ENCODE data around the gene SYT2.

Gene SYT2

DNA sequence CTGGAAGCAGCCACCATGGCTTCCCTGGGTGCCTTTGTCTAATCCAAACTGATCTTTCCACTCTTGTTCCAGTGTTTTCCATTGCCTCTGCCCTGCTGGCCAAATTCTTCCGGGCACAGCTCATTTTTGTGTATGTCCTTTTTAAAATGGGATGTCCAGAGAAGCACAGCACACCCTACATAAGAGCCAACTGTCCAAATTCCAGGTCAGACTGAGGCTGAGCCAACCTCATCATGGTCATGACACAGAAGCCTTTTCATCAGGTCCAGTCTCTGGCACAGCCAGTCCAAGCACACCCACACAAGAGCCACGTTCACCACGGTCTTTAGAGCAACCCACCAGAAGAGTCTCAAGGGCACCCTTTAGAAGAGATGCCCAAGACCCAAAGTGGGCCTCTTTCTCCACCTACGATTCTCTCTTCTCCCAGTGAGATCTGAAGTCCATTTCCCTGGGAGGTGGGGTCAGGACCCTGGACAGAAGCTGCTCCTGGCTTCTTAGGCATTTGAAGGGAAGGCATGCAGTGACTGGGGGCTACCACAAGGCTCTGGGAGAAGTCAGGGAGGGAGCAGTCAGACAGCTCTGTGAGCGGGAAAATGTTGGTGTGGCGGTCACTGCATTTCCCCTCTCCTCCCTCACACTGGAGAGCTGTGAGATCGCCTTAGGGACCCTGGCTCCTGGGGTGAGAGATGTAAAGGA is 53.2 kb downstream of the SYT2 start:
- Histone ChIP-seq H3K4me1 (ENCODE audit: control insufficient read depth in 1 of 2, insufficient read depth in 2 of 2, low read length in 2 of 2) (no peaks in the 10 kb centered on the region), H3K27me3 (ENCODE audit: low read depth, low read length) (peaks cover 9% of the 10 kb centered on the region), H3K4me3 (ENCODE audit: low read depth in 1 of 2, low read length in 2 of 2) (no peak overlapping the region), H3K27ac (ENCODE audit: low read length) (no peak overlapping the region), H3K9me3 (ENCODE audit: control insufficient read depth in 1 of 2, low read length in 2 of 2) (no peaks in the 10 kb centered on the region), H3K36me3 (ENCODE audit: control insufficient read depth in 1 of 2, insufficient read depth in 2 of 2, low read length in 2 of 2) (no peaks in the 10 kb centered on the region)

GRCh38 chr1:202656057-202656456 is 54.2 kb downstream of the SYT2 start:
- no peak overlapping the region for H3K4me3 ChIP-seq (ENCODE audit: low read depth in 1 of 2, low read length in 2 of 2)
- no peaks in the 10 kb centered on the region for H3K9me3 ChIP-seq (ENCODE audit: control insufficient read depth in 1 of 2, low read length in 2 of 2)
- H3K27ac ChIP-seq (ENCODE audit: low read length) = no peak overlapping the region
- no peaks in the 10 kb centered on the region for H3K36me3 ChIP-seq (ENCODE audit: control insufficient read depth in 1 of 2, insufficient read depth in 2 of 2, low read length in 2 of 2)
- H3K4me1 ChIP-seq (ENCODE audit: control insufficient read depth in 1 of 2, insufficient read depth in 2 of 2, low read length in 2 of 2) = no peaks in the 10 kb centered on the region
- H3K27me3 ChIP-seq (ENCODE audit: low read depth, low read length) = no peaks in the 10 kb centered on the region

DNA sequence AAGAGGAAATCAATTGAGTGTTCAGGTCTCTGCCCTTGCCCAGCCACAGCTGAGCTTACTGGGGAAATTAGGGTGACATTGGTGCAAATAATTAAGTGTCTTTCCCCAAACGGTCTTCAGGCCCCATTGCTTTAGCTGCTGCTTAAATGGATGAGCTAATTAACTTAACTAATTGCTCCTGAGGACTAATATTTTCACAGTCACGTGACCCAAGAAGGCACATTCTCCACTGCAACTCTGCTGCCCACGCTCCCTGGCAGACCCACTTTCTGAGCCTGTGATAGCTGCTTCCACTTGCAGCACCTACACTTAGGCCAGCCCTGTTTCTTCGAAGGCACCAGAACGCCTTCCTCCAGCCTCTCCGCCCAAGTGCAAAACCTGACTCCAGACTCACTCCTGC is 56.2 kb downstream of the SYT2 start:
- no peaks in the 10 kb centered on the region for H3K36me3 ChIP-seq (ENCODE audit: control insufficient read depth in 1 of 2, insufficient read depth in 2 of 2, low read length in 2 of 2)
- no peaks in the 10 kb centered on the region for H3K27me3 ChIP-seq (ENCODE audit: low read depth, low read length)
- no peaks in the 10 kb centered on the region for H3K4me1 ChIP-seq (ENCODE audit: control insufficient read depth in 1 of 2, insufficient read depth in 2 of 2, low read length in 2 of 2)
- no peak overlapping the region for H3K27ac ChIP-seq (ENCODE audit: low read length)
- no peak overlapping the region for H3K4me3 ChIP-seq (ENCODE audit: low read depth in 1 of 2, low read length in 2 of 2)
- H3K9me3 ChIP-seq (ENCODE audit: control insufficient read depth in 1 of 2, low read length in 2 of 2) = no peaks in the 10 kb centered on the region

GRCh38 chr1:202649553-202650392 is 60.5 kb downstream of the SYT2 start:
- Histone ChIP-seq H3K4me3 (ENCODE audit: low read depth in 1 of 2, low read length in 2 of 2) (no peak overlapping the region), H3K27me3 (ENCODE audit: low read depth, low read length) (peaks cover 12% of the 10 kb centered on the region), H3K27ac (ENCODE audit: low read length) (no peak overlapping the region), H3K4me1 (ENCODE audit: control insufficient read depth in 1 of 2, insufficient read depth in 2 of 2, low read length in 2 of 2) (no peaks in the 10 kb centered on the region), H3K9me3 (ENCODE audit: control insufficient read depth in 1 of 2, low read length in 2 of 2) (no peaks in the 10 kb centered on the region), H3K36me3 (ENCODE audit: control insufficient read depth in 1 of 2, insufficient read depth in 2 of 2, low read length in 2 of 2) (no peaks in the 10 kb centered on the region)

DNA sequence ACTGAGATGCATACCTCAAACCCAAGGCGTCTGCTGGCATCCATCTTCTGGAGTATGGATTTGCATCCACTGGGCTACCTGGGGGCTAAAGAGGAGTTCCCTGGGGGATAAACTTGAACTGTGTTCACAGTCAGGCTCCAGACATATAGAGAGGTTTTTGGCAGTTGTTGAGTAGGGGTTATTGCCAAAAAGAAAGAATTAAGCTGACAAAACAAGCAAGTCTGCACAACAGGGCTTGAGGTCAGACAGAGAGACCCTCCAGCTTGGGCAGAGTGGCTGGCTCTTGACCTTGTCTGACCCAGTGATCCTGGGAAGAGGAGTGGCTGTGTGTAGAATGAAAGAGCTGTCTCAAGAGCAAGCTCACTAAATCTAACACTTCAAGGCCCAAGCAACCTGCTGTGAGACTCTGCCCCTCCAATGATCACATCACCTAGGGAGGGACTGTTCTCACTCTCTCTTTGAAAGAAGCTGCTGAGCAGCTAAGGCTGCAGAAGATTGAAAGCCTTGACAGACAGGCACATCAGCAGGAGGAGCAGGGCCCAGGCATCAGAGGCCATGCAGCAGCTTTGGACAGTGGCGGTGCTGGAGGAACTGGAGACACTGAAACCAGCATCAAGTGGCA is 61.5 kb downstream of the SYT2 start:
- Histone ChIP-seq H3K9me3 (ENCODE audit: control insufficient read depth in 1 of 2, low read length in 2 of 2) (no peaks in the 10 kb centered on the region), H3K27me3 (ENCODE audit: low read depth, low read length) (peaks cover 23% of the 10 kb centered on the region), H3K27ac (ENCODE audit: low read length) (no peak overlapping the region), H3K4me1 (ENCODE audit: control insufficient read depth in 1 of 2, insufficient read depth in 2 of 2, low read length in 2 of 2) (peaks cover 0 to 5% of the 10 kb centered on the region in 2 donors), H3K36me3 (ENCODE audit: control insufficient read depth in 1 of 2, insufficient read depth in 2 of 2, low read length in 2 of 2) (no peaks in the 10 kb centered on the region), H3K4me3 (ENCODE audit: low read depth in 1 of 2, low read length in 2 of 2) (no peak overlapping the region)

DNA sequence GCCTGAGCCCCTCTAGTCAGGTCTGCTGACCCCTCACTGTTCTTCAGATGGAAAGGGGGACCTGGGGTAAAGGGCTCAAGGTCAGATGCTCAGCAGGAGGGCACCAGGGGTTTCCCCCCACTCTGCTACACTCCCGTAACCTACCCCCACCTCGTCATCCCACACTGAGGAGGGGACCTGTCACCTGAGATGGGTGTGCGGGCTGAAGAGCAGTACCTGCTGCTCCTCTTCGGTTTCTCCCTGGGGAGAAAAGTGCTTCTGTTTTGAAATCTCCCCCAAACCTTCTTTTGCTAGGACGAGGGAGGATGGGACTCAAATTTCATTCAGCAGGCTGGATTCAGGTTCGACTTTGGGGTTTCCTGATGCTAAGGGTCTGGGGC is 65.2 kb downstream of the SYT2 start:
- H3K4me1 ChIP-seq (ENCODE audit: control insufficient read depth in 1 of 2, insufficient read depth in 2 of 2, low read length in 2 of 2) = peaks cover 0 to 20% of the 10 kb centered on the region in 2 donors
- no peaks in the 10 kb centered on the region for H3K9me3 ChIP-seq (ENCODE audit: control insufficient read depth in 1 of 2, low read length in 2 of 2)
- H3K27ac ChIP-seq (ENCODE audit: low read length) = no peak overlapping the region
- H3K4me3 ChIP-seq (ENCODE audit: low read depth in 1 of 2, low read length in 2 of 2) = no peak overlapping the region
- H3K36me3 ChIP-seq (ENCODE audit: control insufficient read depth in 1 of 2, insufficient read depth in 2 of 2, low read length in 2 of 2) = no peaks in the 10 kb centered on the region
- H3K27me3 ChIP-seq (ENCODE audit: low read depth, low read length) = peaks cover 45% of the 10 kb centered on the region

DNA sequence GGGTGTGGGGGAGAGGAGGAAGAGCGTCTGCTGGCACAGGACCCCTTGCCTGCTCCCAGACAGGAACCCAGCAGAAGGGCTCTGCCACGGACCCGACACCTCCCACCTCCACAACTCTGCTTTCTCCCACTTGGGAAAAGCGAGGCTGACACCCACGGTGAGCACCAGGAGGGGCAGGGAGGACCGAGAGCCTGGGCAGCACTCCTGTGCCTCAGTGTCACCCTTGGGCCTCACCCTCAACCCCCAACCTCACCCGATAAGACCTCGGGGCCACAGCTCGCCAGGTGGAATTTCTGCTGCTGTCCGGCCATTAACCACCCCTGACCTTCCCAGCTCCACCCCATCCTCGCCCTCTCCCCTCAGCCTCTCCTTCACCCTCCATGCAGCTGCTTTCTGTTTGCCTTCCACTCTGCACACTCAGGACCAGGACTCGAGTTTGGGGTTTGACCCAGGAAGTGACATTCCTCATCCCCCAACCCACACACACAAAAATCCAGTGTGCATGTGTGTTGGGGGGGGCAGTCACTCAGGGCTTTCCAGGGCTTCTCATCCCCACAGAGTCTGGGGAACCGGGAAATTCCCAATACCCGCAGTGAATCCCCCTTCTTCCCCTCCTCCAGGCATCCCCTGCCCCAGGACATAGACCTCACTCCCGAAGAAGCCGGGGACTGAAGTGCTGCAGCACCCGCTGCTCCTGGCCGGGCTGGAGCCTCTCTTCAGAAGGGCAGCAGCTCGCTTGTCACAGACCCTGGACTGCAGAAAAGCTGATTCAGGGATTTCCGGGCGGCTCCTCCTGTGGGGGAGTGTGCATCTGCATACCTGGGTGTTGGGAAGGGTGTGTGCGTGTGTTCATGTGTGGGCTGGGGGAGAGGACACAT is 65.8 kb downstream of the SYT2 start:
- Histone ChIP-seq H3K4me3 (ENCODE audit: low read depth in 1 of 2, low read length in 2 of 2) (peak overlapping the region in 1 of 2 donors; percentile 62), H3K27me3 (ENCODE audit: low read depth, low read length) (peaks cover 45% of the 10 kb centered on the region)

GRCh38 chr1:202643397-202644218 is 66.6 kb downstream of the SYT2 start:
- H3K4me1 ChIP-seq (ENCODE audit: control insufficient read depth in 1 of 2, insufficient read depth in 2 of 2, low read length in 2 of 2) = peaks cover 0 to 20% of the 10 kb centered on the region in 2 donors
- peaks cover 45% of the 10 kb centered on the region for H3K27me3 ChIP-seq (ENCODE audit: low read depth, low read length)
- no peaks in the 10 kb centered on the region for H3K36me3 ChIP-seq (ENCODE audit: control insufficient read depth in 1 of 2, insufficient read depth in 2 of 2, low read length in 2 of 2)
- no peaks in the 10 kb centered on the region for H3K9me3 ChIP-seq (ENCODE audit: control insufficient read depth in 1 of 2, low read length in 2 of 2)
- no peak overlapping the region for H3K27ac ChIP-seq (ENCODE audit: low read length)
- peak overlapping the region in 1 of 2 donors; percentile 62 for H3K4me3 ChIP-seq (ENCODE audit: low read depth in 1 of 2, low read length in 2 of 2)

More for the DNA sequence above, 65.8 kb downstream of the SYT2 start:
- Histone ChIP-seq H3K9me3 (ENCODE audit: control insufficient read depth in 1 of 2, low read length in 2 of 2) (no peaks in the 10 kb centered on the region), H3K27ac (ENCODE audit: low read length) (no peak overlapping the region), H3K4me1 (ENCODE audit: control insufficient read depth in 1 of 2, insufficient read depth in 2 of 2, low read length in 2 of 2) (peaks cover 0 to 20% of the 10 kb centered on the region in 2 donors), H3K36me3 (ENCODE audit: control insufficient read depth in 1 of 2, insufficient read depth in 2 of 2, low read length in 2 of 2) (no peaks in the 10 kb centered on the region)

DNA sequence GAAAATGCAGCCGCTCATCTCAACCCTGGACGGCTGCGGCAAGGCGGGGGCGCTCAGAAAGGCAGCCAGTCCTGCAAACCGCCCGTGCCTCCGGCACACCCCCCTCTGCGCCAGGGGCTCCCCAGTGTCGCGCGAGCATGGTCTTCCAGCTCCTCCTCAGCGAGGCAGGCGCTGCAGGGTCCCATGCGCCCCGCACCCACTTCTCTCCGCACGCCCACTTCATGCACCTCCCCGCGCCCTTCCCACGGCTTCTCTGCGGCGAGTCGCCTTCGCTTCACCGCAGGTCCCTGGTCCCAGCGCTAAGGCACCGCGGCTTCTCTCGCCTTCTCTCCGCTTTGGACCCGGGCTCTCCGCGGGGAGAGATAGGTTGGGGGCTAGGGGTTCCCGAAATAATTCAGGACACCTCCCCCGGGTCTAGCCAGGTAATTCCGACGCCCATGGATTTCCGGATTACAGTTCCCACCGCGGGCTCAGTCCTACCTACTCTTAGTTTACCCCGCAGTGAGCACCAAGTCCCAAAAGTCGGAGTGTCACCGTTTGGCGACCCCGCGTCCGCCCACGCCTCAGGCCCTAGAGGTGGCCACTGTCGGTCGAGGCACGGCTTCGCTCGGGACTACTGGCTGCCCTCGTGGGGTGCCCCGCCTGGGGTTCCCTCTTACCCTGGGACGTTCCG is 67.5 kb downstream of the SYT2 start:
- peaks cover 45% of the 10 kb centered on the region for H3K27me3 ChIP-seq (ENCODE audit: low read depth, low read length)
- H3K4me3 ChIP-seq (ENCODE audit: low read depth in 1 of 2, low read length in 2 of 2) = peak overlapping the region; percentile 21 to 62
- peaks cover 0 to 20% of the 10 kb centered on the region in 2 donors for H3K4me1 ChIP-seq (ENCODE audit: control insufficient read depth in 1 of 2, insufficient read depth in 2 of 2, low read length in 2 of 2)

DNA sequence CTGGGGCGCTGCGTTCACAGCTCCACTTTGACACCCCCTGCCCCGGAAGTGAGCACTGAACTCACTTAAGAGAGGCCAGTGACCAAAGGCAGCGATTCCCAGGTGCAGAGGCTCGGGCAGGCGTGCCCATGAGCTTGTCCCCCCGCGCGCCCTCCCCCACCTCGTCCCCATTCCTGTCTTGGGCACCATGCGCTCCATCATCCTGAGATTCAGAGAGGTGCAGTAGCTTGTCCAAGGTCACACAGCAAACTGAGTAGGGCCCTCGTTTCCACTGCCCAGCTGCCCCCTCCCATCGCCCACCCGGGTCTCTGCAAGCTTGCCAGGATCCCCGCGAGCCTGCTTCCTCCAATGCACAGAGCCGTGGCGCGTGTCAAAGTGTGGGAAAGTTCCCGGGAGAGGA is 68.0 kb downstream of the SYT2 start:
- Histone ChIP-seq H3K27me3 (ENCODE audit: low read depth, low read length) (peaks cover 45% of the 10 kb centered on the region), H3K36me3 (ENCODE audit: control insufficient read depth in 1 of 2, insufficient read depth in 2 of 2, low read length in 2 of 2) (no peaks in the 10 kb centered on the region), H3K4me3 (ENCODE audit: low read depth in 1 of 2, low read length in 2 of 2) (peak overlapping the region in 1 of 2 donors; percentile 62), H3K4me1 (ENCODE audit: control insufficient read depth in 1 of 2, insufficient read depth in 2 of 2, low read length in 2 of 2) (peaks cover 0 to 20% of the 10 kb centered on the region in 2 donors), H3K27ac (ENCODE audit: low read length) (no peak overlapping the region), H3K9me3 (ENCODE audit: control insufficient read depth in 1 of 2, low read length in 2 of 2) (no peaks in the 10 kb centered on the region)

More for the DNA sequence above, 67.5 kb downstream of the SYT2 start:
- Histone ChIP-seq H3K27ac (ENCODE audit: low read length) (no peak overlapping the region), H3K9me3 (ENCODE audit: control insufficient read depth in 1 of 2, low read length in 2 of 2) (no peaks in the 10 kb centered on the region), H3K36me3 (ENCODE audit: control insufficient read depth in 1 of 2, insufficient read depth in 2 of 2, low read length in 2 of 2) (no peaks in the 10 kb centered on the region)

Measured in muscle layer of duodenum (tissue), 2 donors.